ENCODE data around the gene ARID1B. TPM values are rescaled to one million over a fixed set of nuclear protein-coding genes. Genes with fewer than 3 reads are reported as not detected.

The ARID1B gene
- total and polyA plus RNA-seq, 10 of the 15 experiments (the other 5 are each of a cell fraction or from before 2014, with no cell fraction given), result 24.7 to 133 (median 54.6) TPM

GRCh38 chr6:156791320-156791850 is 14.2 kb downstream of the ARID1B start (continued):
- TF ChIP-seq REST (IDR thresholded peaks at IDR 0.05; ENCODE audit: low read depth, low read length), result no peak
- TF ChIP-seq BMI1 (IDR thresholded peaks at IDR 0.05; ENCODE audit: borderline replicate concordance), result no peak
- no peak for TF ChIP-seq TARDBP (IDR thresholded peaks at IDR 0.05; ENCODE audit: borderline replicate concordance)
- no peak for TF ChIP-seq ZNF622 (IDR thresholded peaks at IDR 0.05)
- peak; percentile 57 for TF ChIP-seq ZNF687 (IDR thresholded peaks at IDR 0.05)
- no peak for TF ChIP-seq ZBTB40 (IDR thresholded peaks at IDR 0.05; ENCODE audit: borderline replicate concordance)
- 0 out of 2 replicates have a peak, but pooled peaks have one; percentile 9 for TF ChIP-seq RCOR1 (conservative IDR thresholded peaks at IDR 0.05; ENCODE audit: low read depth, low read length)
- peak; percentile 74; the same call in 1 of the 2 replicates for TF ChIP-seq ATF7 (IDR thresholded peaks at IDR 0.05; ENCODE audit: low read depth)
- TF ChIP-seq ZNF592 (IDR thresholded peaks at IDR 0.05), result no peak
- TF ChIP-seq FOS (IDR thresholded peaks at IDR 0.05; ENCODE audit: borderline replicate concordance, extremely low read depth, insufficient read length), result no peak
- no peak for TF ChIP-seq CHD2 (IDR thresholded peaks at IDR 0.05; ENCODE audit: borderline replicate concordance, low read depth, low read length)
- no peak for TF ChIP-seq BACH1 (IDR thresholded peaks at IDR 0.05; ENCODE audit: borderline replicate concordance)
- TF ChIP-seq IKZF2 (IDR thresholded peaks at IDR 0.05), result peak; percentile 57 to 73; a peak in 2 of 4 replicates
- TF ChIP-seq ESRRA (IDR thresholded peaks at IDR 0.05; ENCODE audit: low read length), result peak; percentile 93

Measured in GM12878 (cell line).